Panc1 (cell line): ENCODE measurements around the gene AGAP1. TPM values are rescaled to one million over a fixed set of nuclear protein-coding genes. Genes with fewer than 3 reads are reported as not detected.

Experiments used
- ATAC-seq: fragments of 200-7000 bp; cut with Tn5 transposase; 2 replicates; pipeline ENCODE4 v1.9.1; 2020; ENCODE audit warnings: mild to moderate bottlenecking, moderate library complexity
- BruUV-seq: library from RNA; stranded (reverse); fragments of 400-500 nt; replicated peaks from 2 replicates; lab custom pipeline; 2021; lab: Mats Ljungman, UMichigan
- CTCF ChIA-PET: fragments of 300-600 bp; sonication (Branson Sonifier 250); formaldehyde crosslinking; loops from one replicate; lab custom pipeline; 2022; ENCODE audit warnings: antibody characterized with exemption; lab: Charles Lee
- POLR2A ChIA-PET: fragments of 300-600 bp; sonication (Branson Sonifier 250); formaldehyde crosslinking; loops from one replicate; lab custom pipeline; 2022; ENCODE audit warnings: antibody characterized with exemption; lab: Charles Lee
- DNase-seq: peaks from one replicate; pipeline ENCODE4 v3.0.0-alpha.2; 2010; ENCODE audit warnings: low read depth, low spot score
- H3K27ac ChIP-seq: 2 replicates; pipeline ENCODE4 v1.5.1; 2011; ENCODE audit warnings: mild to moderate bottlenecking, low read length, inconsistent platforms
- H3K27me3 ChIP-seq: fragments of 200-500 bp; sonication (Bioruptor generic); 2 replicates; pipeline ENCODE4 v1.6.0; 2014; ENCODE audit warnings: low read length, inconsistent platforms; ENCODE audit not compliant: control insufficient read depth, insufficient read depth
- H3K36me3 ChIP-seq: fragments of 200-500 bp; sonication (Bioruptor generic); 2 replicates; pipeline ENCODE4 v1.5.1; 2014; ENCODE audit warnings: inconsistent platforms, mild to moderate bottlenecking, low read length, moderate library complexity; ENCODE audit not compliant: control insufficient read depth, insufficient read depth
- H3K4me1 ChIP-seq: 2 replicates; pipeline ENCODE4 v1.5.1; 2011; ENCODE audit warnings: inconsistent platforms, mild to moderate bottlenecking, low read length, moderate library complexity; ENCODE audit not compliant: control insufficient read depth, insufficient read depth
- H3K4me3 ChIP-seq, 2 experiments: 2 replicates each; pipeline ENCODE4 v1.5.1; 2011 to 2012; ENCODE audit warnings: low read depth in 2 of 2, low read length in 2 of 2, mild to moderate bottlenecking in 2 of 2, inconsistent platforms in 1 of 2, moderate library complexity in 1 of 2
- H3K9me3 ChIP-seq: fragments of 200-500 bp; sonication (Bioruptor generic); 2 replicates; pipeline ENCODE4 v1.5.1; 2014; ENCODE audit warnings: low read depth, mild to moderate bottlenecking, inconsistent platforms, low read length, moderate library complexity; ENCODE audit not compliant: control insufficient read depth, insufficient read depth
- POLR2AphosphoS5 ChIP-seq: IDR thresholded peaks from 2 replicates; pipeline ENCODE4 v1.6.1; 2012; ENCODE audit warnings: mild to moderate bottlenecking, low read depth, low read length, moderate library complexity
- SIN3A ChIP-seq: IDR thresholded peaks from 2 replicates; pipeline ENCODE4 v1.6.1; 2012; ENCODE audit warnings: low read depth, mild to moderate bottlenecking, low read length, moderate library complexity, borderline replicate concordance; ENCODE audit not compliant: insufficient read depth
- TCF7L2 ChIP-seq: IDR thresholded peaks from 2 replicates; pipeline ENCODE4 v1.6.1; 2011; ENCODE audit warnings: mild to moderate bottlenecking, low read depth, low read length, inconsistent platforms
- in situ Hi-C: cut with HindIII; loops from 2 replicates; pipeline ENCODE4 v1.10.0; 2016; ENCODE audit warnings: low sequenced_read_pairs, low pct_unique_long_range_greater_than_20kb
- intact Hi-C: fragments of 100-400 bp; cut with micrococcal nuclease; formaldehyde crosslinking; loops from one replicate; pipeline ENCODE4 v1.10.0; 2022; ENCODE audit not compliant: unreplicated experiment
- total RNA-seq: library from RNA; stranded (reverse); gene quantifications from one replicate; pipeline ENCODE4 v1.2.1, GENCODE V29; 2021; ENCODE audit not compliant: unreplicated experiment
- TF ChIP-seq, protein P1 (sequence below): fragments of 450-650 bp; IDR thresholded peaks from 2 replicates; pipeline ENCODE4 v1.5.1; 2017; ENCODE audit warnings: mild to moderate bottlenecking
- TF ChIP-seq, protein P2 (sequence below), 2 experiments: IDR thresholded peaks; 2 replicates each; pipeline ENCODE4 v1.6.1; 2011 to 2012; ENCODE audit warnings: low read depth in 2 of 2, control low read depth in 1 of 2, low read length in 1 of 2, mild to moderate bottlenecking in 1 of 2, moderate library complexity in 1 of 2; ENCODE audit not compliant: insufficient read depth in 1 of 2

The AGAP1 gene
- total RNA-seq, 1 experiment from 2014 or later: 38.9 TPM

- BruUV-seq: no TSS peak
- in situ Hi-C loops (no loop called here), intact Hi-C loops (no loop called here)
- CTCF ChIA-PET: no interaction called here
- ATAC-seq (no peak), DNase-seq (no peak)
- Histone ChIP-seq H3K4me3 (no peak overlapping the region), H3K27me3 (no peaks in the 10 kb centered on the region), H3K4me1 (no peaks in the 10 kb centered on the region), H3K36me3 (no peaks in the 10 kb centered on the region), H3K9me3 (no peaks in the 10 kb centered on the region), H3K27ac (no peak overlapping the region)
- TF ChIP-seq TCF7L2 (no peak), SIN3A (no peak), POLR2AphosphoS5 (no peak)
- TF ChIP-seq, protein P1, sequence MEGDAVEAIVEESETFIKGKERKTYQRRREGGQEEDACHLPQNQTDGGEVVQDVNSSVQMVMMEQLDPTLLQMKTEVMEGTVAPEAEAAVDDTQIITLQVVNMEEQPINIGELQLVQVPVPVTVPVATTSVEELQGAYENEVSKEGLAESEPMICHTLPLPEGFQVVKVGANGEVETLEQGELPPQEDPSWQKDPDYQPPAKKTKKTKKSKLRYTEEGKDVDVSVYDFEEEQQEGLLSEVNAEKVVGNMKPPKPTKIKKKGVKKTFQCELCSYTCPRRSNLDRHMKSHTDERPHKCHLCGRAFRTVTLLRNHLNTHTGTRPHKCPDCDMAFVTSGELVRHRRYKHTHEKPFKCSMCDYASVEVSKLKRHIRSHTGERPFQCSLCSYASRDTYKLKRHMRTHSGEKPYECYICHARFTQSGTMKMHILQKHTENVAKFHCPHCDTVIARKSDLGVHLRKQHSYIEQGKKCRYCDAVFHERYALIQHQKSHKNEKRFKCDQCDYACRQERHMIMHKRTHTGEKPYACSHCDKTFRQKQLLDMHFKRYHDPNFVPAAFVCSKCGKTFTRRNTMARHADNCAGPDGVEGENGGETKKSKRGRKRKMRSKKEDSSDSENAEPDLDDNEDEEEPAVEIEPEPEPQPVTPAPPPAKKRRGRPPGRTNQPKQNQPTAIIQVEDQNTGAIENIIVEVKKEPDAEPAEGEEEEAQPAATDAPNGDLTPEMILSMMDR: no peak
- TF ChIP-seq, protein P2, sequence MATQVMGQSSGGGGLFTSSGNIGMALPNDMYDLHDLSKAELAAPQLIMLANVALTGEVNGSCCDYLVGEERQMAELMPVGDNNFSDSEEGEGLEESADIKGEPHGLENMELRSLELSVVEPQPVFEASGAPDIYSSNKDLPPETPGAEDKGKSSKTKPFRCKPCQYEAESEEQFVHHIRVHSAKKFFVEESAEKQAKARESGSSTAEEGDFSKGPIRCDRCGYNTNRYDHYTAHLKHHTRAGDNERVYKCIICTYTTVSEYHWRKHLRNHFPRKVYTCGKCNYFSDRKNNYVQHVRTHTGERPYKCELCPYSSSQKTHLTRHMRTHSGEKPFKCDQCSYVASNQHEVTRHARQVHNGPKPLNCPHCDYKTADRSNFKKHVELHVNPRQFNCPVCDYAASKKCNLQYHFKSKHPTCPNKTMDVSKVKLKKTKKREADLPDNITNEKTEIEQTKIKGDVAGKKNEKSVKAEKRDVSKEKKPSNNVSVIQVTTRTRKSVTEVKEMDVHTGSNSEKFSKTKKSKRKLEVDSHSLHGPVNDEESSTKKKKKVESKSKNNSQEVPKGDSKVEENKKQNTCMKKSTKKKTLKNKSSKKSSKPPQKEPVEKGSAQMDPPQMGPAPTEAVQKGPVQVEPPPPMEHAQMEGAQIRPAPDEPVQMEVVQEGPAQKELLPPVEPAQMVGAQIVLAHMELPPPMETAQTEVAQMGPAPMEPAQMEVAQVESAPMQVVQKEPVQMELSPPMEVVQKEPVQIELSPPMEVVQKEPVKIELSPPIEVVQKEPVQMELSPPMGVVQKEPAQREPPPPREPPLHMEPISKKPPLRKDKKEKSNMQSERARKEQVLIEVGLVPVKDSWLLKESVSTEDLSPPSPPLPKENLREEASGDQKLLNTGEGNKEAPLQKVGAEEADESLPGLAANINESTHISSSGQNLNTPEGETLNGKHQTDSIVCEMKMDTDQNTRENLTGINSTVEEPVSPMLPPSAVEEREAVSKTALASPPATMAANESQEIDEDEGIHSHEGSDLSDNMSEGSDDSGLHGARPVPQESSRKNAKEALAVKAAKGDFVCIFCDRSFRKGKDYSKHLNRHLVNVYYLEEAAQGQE (IDR thresholded peaks at IDR 0.05; ENCODE audit: insufficient read depth in 1 of 2, low read depth in 2 of 2, low read length in 1 of 2): no peak
- POLR2A ChIA-PET: no interaction called here
Measured at GRCh38 chr2:235575904-235576303, 82.1 kb downstream of the AGAP1 start.

DNA sequence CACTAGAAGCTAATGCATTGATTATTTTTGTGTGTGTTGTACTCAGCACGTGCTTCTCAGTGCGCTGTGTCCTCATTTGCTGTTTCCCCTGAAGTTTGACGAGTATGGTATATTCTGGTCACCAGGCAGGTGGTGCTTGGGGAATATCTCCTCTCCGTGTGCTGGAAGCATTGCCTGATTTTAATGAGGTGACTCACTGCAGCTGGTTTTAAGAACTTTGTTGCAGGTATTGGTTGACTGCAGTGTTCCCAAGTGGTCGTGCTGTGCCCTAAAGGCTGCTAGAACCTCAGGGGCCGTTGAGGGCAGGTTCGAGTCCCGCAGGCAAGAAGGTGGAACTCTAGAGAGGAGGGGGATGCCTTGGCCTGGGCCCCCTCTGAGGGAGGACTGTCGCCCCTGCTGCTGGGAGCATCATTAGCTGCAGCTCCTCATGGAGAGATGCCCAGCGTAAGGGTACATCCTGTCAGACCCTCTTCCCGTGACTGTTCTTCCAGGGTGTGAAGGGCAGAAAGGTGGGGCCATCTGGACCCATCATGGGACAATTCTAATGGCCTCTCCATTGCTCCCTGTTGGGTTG lies 82.6 kb downstream of the AGAP1 start:
- no TSS peak for BruUV-seq
- Histone ChIP-seq H3K9me3 (no peaks in the 10 kb centered on the region), H3K4me1 (no peaks in the 10 kb centered on the region), H3K27ac (no peak overlapping the region), H3K36me3 (no peaks in the 10 kb centered on the region), H3K27me3 (no peaks in the 10 kb centered on the region), H3K4me3 (no peak overlapping the region)
- POLR2A ChIA-PET: no interaction called here
- no peak for DNase-seq
- in situ Hi-C loops (no loop called here), intact Hi-C loops (no loop called here)
- no peak for ATAC-seq
- no peak for TF ChIP-seq SIN3A
- CTCF ChIA-PET: no interaction called here
